GM13976 (cell line): ENCODE data around the gene HAPSTR1.
A peak's percentile ranks its signal among the peaks of the same experiment; 100 is the strongest.
"Not testable (repeated sequence)": the region's sequence is repeated elsewhere in the genome, so short reads cannot be mapped to it uniquely, and the experiment has no call there.

Experiments
- DNase-seq: peaks from one replicate; pipeline ENCODE4 v3.0.0; 2012; ENCODE audit warnings: low spot score
- in situ Hi-C: fragments of 300-500 bp; cut with MboI; formaldehyde crosslinking; loops from one replicate; pipeline ENCODE4 v1.12.0; 2022; ENCODE audit warnings: low sequenced_read_pairs, mixed read lengths, inconsistent platforms; ENCODE audit not compliant: unreplicated experiment
- TF ChIP-seq, protein P1 (sequence below): IDR thresholded peaks from 2 replicates; pipeline ENCODE4 v1.5.1; 2012; ENCODE audit warnings: borderline replicate concordance, mild to moderate bottlenecking; ENCODE audit not compliant: insufficient read depth; ENCODE audit errors: extremely low read depth, missing control alignments, control extremely low read depth

HAPSTR1 gene

DNA sequence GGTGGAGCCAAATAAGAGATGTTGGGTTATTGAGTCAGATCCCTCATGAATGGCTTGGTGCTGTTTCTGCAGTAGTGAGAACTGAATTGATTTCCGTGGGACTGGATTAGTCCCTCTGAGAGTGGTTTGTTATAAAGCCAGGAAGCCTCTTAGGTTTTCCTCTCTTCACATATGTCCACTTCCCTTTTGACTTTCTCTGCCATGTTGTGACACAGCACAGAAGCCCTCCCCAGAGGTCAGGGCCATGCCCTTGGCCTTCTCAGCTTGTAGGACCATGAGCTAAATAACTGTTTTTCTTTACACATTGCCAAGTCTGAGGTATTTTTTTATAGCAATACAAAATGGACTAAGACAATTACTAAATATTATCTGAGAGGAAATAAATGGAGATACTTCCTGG, 10.3 kb upstream of the HAPSTR1 start:
- in situ Hi-C loops = no loop called here
- TF ChIP-seq, protein P1, sequence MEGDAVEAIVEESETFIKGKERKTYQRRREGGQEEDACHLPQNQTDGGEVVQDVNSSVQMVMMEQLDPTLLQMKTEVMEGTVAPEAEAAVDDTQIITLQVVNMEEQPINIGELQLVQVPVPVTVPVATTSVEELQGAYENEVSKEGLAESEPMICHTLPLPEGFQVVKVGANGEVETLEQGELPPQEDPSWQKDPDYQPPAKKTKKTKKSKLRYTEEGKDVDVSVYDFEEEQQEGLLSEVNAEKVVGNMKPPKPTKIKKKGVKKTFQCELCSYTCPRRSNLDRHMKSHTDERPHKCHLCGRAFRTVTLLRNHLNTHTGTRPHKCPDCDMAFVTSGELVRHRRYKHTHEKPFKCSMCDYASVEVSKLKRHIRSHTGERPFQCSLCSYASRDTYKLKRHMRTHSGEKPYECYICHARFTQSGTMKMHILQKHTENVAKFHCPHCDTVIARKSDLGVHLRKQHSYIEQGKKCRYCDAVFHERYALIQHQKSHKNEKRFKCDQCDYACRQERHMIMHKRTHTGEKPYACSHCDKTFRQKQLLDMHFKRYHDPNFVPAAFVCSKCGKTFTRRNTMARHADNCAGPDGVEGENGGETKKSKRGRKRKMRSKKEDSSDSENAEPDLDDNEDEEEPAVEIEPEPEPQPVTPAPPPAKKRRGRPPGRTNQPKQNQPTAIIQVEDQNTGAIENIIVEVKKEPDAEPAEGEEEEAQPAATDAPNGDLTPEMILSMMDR = no peak
- no peak for DNase-seq

DNA sequence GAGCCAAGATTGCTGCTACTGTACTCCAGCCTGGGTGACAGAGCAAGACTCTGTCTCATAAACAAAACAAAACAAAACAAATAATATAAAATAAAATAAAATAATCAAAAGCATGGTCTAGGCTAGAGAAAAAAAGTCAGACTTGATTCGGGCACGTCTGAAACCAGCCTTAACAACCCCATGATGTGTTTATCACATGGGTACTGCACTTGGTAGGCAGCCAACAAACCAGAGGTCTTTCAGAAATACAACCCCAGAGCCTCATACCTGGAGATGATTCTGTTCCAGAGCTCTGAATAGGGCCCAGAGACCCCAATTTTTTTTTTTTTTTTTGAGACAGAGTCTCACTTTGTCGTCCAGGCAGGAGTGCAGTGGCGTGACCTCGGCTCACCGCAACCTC, 9.6 kb upstream of the HAPSTR1 start:
- in situ Hi-C loops = no loop called here
- DNase-seq = no peak
- TF ChIP-seq, protein P1 = no peak

DNA sequence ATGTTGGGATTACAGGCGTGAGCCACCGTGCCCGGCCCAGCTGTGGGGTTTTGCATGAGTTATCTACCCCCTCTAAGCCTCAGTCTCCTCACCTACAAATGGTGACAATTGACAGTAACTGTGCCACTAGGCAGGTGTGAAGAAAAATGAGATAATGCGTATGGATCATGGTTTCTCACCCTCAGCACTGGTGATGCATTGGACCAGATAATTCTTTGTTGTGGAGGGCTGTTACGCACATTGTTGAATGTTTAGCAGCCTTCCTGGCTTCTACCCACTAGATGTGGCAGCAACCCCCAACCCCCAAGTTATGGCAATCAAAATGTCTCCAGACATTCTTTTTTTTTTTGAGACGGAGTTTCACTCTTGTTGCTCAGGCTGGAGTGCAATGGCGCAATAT, 9.0 kb upstream of the HAPSTR1 start:
- in situ Hi-C loops = no loop called here

DNA sequence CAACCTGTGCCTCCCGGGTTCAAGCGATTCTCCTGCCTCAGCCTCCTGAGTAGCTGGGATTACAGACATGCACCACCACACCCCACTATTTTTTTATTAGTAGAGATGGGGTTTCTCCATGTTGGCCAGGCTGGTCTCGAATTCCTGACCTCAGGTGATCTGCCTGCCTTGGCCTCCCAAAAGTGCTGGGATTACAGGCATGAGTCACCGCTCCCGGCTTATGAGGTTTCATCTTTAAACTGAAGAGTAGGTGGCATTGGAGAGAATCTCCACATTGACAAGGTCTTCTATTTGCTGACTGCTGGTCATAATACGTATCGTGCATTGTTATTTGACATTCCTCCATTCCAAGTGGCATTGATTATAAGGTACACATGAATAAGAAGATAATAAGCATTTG, 3.7 kb upstream of the HAPSTR1 start:
- DNase-seq, in situ Hi-C loops: not testable (repeated sequence)

More for the DNA sequence above, 9.0 kb upstream of the HAPSTR1 start:
- TF ChIP-seq, protein P1 = no peak
- DNase-seq = no peak

DNA sequence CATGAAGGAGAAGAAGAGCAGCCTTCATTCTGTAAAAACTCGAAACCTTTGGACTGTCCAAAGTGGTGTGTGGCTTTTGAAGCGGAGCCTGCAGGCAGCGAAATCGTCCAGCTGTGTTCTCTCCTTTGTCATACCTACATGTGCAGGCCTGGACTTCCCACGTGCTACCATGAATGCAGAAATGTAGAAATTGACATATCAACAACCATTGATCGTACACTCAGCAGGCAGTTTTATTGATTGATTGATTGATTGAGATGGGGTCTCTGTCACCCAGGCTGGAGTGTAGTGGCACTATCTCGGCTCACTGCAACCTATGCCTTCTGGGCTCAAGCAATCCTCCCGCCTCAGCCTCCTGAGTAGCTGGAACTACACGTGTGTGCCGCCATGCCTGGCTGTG, 2.6 kb upstream of the HAPSTR1 start:
- TF ChIP-seq, protein P1 = no peak
- in situ Hi-C loops = no loop called here

DNA sequence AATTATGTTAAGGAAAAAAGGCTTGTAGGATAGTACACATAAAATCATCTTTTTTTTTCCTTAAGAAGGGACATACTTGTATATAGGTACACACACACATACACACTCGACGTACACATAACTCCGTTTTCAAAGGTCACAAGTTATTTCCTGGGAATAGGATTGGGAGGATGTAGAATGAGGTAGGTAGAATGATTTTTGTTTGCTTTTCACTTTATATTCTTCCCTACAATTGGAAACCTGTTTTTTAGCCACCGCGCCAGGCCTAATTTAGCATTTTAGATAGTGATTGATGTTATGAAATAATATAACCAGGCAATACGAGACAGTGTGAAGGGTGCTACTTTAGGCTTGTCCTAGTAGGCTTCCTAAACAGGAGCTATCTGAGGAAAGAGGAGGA, 1.8 kb upstream of the HAPSTR1 start:
- in situ Hi-C loops = no loop called here
- no peak for DNase-seq
- TF ChIP-seq, protein P1 = no peak

More for the DNA sequence above, 2.6 kb upstream of the HAPSTR1 start:
- no peak for DNase-seq

DNA sequence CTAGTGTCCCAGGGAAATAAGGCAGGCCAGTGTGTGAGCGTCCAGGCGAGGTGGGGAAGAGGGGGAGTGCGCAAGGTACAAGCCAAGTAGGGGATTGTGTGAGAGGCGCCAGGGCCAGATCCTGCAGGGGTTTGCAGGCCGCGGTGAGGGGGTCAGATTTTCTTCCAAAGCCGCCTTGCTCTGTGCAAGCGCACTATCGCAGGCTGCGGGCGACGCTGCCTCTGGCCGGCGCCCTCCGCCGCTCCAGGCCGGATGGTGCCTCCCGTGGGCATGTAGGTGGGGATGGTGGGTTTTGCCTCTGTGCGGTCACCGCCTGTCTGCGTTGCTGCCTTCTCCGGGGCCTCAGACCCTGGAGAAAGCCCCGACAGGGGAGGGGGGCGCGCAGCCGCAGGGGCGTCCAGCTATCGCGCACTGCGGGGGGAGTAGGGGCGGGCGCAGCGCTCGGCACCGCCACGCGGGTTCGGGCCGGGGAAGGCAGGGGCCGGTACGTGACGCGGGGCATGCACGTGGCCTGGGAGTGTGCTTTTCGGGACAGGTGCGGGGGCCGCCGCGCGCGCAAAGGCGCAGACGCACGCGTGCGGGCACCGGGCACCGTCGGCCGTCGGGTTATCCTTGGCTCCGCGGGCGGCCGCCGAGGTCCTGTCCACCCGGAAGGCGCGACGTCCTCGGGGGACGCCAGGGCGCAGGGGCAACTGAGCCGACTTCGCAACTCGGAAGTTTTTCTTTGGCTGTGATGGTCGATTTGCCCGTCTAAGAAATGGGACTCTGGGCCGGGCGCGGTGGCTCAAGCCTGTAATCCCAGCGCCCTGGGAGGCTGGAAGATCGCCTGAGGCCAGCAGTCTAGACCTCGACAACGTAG, 1.1 kb upstream of the HAPSTR1 start:
- TF ChIP-seq, protein P1 = no peak
- in situ Hi-C loops = no loop called here
- peak; percentile 47 for DNase-seq
